Middle frontal gyrus (tissue), 1 donor: ENCODE data around the gene TEN1.
"Not testable (repeated sequence)": the region's sequence is repeated elsewhere in the genome, so short reads cannot be mapped to it uniquely, and the experiment has no call there.

Experiments
- DNase-seq: peaks from one replicate; pipeline ENCODE4 v3.0.0-alpha.2; 2015; ENCODE audit warnings: low spot score; ENCODE audit errors: extremely low spot score

TEN1 gene, protein sequence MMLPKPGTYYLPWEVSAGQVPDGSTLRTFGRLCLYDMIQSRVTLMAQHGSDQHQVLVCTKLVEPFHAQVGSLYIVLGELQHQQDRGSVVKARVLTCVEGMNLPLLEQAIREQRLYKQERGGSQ

DNA sequence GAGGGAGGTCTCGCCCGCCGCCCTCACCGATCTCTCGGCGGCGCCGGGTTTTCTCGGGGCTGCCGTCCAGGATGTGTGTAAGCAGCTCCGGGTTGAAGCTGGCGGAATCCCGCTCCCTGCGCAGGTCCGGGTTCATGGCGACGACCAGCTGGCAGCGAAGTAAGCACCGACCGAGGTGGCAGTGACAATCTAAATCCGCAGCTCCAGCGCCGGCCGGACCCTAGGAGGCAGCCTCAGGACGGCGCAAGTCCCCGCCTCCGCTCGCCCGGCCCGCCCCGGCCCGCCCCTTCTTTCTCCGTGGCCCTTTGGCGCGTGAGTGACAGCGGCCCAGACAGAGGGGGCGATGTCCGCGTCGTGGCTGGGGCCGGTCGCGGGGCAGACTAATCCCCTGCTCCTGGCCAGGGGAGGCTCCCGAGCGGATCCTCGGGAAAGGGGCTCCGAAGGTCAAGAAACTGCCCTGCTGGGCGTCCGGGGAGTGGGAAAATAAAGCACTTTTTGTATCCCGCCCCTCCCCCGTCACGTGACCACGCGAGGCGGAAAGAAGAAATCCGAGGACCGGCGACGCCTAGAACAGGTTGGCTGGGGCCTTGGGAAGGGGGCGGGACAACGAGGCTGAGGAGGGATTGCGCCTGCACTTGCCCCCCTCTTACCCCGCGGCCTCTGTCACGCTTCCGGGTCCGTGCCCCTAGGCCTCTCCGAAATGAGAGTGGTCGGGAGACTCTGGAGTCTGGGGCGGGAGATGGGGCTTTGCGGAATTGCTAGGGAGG lies at the start of gene TEN1, which contains the start of gene ACOX1:
Gene TEN1 (plus strand): TSS at position 303 of the 767 bp plus-strand sequence. CDS start 6,953 bp downstream, outside the sequence.
Gene ACOX1 (minus strand): TSS at position 229 of the 767 bp plus-strand sequence. CDS start 93 bp downstream, at position 136.
- DNase-seq = peak; percentile 88

DNA sequence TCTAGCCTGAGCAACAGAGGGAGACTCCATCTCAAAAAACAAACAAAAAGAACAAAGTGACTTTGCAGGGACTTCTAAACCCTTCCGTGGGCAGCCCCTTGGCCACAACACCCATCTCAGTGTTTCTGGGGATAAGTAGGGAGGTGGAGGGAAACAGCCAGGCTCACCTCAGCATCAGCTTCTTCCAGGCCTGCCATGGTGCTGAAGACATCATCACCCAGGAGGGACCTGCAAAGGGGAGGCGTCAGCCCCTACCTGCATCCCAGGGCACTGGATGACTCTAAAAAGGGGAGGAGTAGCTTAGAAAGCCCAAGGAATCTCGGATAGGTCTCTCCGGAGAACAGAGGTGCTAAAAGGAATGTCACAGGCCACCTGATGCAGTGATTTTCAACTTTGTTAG lies 48.0 kb upstream of the TEN1 start:
- DNase-seq = no peak

DNA sequence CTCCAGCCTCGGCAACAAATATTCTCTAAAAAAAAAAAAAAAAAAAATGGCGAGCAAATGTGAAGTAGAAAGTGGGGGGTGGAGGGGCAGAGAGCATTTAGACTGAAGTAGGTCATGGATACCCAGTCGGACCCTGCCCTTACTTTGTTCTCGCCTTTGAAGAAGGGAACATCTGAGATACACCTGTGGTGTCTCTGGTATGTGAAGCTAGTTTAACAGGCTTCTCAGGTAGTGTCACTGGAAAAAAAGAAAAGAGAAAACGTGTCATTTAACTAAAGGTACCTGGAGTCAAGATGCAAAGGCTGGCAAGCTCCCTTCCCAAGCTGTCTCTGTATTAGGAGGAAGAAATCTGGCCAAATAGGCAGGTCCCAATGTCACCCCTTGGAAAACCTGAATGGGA lies 46.2 kb upstream of the TEN1 start:
- no peak for DNase-seq

DNA sequence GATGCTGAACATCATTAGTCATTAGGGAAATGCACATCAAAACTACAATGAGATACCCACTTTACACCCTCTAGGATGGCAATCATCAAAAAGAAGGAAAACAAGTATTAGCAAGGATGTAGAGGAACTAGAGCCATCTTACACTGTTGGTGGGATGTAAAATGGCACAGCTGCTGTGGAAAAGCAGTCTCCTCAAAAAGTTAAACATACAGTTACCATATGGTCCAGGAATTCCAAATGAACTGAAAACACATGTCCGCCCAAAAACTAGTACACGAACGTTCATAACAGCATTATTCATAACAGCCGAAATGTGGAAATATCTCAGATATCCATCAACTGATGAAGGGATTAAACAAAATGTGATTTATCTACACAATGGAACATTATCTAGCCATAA lies 45.2 kb upstream of the TEN1 start:
- DNase-seq = no peak

DNA sequence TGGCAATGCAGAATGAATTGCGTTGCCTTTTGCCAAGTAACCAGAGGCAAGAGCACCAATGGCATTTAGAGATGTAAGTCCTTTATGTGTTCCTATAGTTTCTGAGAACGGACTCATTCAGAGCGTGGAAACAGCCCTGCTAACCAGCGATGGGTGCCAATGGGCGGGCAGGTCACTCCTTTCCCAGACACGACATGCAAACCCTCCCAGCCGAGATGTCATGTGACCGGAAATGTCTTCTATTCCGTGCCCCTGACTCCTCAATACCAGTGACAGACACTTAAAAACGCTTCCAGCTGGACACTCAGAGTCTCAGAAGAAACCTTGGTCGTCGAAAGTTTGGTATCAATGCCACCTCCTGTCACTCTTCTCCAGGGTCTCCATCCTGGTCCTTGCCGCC lies 41.4 kb upstream of the TEN1 start:
- DNase-seq = no peak

DNA sequence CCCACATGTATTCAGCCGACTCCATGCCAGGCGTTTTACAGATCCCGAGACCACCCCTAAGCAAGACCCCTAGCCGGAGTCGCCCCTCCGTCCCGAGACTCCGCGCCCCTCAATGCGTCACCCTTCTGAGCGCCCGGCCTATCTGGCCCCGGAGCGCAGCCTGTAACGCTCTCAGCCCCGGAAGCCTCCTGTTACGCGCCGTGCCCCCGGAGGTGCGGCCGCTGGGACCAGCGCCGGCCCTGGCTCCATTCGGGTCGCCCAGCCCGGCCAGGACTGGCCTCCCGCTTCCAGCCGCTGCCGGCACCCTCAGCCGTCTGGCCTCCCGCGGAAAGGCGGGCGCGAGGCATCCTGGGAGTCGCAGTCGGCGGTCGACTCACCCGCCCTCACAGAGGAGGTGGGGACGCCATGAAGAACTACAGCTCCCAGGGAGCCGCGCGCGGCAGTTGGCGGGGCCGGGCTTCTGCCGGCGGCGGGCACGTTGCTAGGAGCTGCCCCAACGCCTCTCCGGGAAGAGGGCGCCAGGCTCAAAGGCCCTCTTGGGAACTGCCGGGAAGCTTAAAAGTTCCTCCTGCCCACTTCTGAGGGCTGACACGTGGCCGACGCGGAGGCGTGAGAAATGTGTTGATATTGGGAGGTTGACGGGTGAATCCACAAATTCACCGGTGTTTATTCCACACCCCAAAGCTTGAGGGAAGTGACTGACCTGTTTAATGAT lies 38.2 kb upstream of the TEN1 start, which contains the start of gene FBF1:
Gene FBF1 (minus strand): TSS at position 316 of the 715 bp plus-strand sequence. CDS start 2,893 bp downstream, outside the sequence.
- DNase-seq = peak; percentile 92

DNA sequence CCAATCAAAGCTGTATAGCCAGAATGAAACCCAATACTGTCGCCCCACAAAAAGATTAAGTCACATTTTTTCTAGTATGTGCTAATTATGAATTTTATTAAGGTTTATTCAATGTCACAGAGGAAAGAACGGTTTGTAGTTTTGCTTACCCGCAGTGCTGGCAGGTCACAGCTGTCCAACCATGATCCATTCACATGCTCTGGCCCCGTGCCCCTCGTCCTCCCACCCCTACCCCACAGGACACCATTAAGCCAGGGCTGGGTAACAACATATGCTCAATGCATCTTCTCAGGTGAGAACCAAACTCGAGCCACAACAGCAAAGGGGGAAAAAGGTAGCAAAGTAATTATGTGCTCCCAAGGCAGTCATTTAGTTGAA lies 37.6 kb upstream of the TEN1 start:
- DNase-seq = no peak

DNA sequence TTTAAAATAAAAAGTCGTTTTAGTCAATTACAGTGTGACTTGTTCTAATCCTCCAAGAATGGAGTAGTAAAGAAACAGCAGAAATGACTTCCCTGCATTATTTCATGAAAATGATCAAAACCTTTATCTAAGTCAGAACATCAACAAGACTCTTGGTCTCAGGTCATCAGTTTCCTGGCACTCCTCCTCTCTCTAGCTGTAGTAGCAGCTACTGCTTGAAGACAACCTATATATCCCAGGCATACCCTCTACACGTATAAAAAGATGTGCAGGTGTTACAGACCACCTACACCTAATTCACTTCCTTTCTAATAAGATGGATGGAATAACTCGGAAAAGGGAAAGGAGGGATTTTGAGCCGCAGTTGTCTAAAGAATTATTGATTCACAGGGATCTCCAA lies 36.6 kb upstream of the TEN1 start:
- DNase-seq = no peak

DNA sequence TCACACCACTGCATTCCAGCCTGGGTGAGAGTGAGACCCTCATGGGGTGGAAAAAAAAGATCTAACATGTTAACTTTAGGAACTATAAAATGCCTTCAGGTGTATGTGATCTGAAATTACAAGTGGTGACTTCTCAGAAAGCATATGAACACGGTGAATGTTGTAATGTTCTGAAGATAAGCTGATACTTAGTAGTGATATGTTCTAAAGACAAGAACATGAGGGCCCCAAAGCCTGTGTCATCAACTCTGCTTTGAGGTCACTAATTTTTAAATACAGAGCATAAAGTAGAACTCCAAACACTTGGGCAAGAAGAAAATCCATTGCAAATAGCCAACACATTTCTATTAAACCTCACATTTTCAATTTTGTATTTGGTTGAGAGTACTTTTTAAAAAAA lies 35.5 kb upstream of the TEN1 start:
- no peak for DNase-seq

DNA sequence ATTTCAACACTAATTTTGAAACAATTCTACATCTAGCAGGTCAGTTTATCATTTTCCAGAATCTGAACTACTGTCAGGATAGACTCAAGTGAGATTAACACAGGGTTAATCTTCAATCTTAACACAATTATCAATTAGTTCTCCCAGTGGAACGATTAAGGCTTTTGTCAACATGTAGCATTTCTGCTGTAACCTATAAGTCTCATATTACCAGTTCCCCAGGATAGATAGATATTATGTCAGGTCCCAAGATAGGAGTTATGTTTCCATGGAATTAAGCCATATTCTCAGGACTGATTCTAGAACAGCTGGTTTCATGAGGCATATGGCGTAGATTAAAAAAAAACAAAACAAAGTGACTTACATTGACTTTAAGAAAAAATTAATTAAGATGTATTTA lies 33.8 kb upstream of the TEN1 start:
- no peak for DNase-seq

DNA sequence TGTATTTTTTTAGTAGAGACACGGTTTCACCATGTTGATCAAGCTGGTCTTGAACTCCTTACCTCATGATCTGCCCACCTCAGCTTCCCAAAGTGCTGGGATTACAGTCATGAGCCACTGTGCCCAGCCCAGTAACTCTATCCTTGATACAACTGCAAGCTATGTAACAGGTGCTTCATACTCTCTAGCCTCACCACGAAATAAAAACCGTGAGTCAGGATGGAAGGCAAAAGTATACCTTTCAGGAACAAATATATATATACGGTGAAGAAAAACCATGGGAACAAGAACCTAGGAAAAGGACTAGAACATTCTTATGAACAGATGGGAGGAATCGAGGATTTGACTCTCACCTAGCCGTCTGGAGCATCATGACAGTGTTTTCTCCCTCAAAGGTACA lies 28.6 kb upstream of the TEN1 start:
- DNase-seq = no peak

DNA sequence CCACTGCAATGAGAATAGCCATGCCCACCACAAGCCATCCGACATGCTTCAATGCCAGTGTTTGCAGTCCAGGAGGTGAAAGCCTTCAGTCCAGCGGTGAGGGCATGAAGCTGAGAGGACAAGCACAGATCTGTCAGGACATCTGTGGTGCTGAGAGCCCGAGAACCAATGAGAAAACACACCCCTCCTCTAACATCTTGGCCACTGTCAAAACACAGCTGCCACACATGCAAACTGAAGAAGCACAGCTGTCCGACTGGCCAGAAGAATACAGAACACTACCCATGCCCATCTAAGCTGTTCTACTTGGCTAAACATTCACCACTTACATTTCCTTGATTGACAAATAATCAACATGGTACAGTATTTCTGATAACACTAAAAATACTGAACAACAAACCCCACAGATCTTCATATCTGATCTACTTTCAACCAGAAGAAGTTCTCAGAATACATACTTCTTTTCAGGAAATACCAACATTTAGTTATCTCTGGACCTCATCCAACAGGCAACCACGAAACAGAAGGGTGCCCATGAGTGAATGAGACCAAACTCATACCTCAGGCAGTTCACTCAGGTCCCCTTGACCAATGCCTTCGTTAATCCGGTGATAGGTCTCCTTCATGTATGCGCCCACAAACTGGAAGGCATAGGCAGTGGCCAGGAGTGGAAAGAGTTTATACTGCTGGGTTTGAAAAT lies 28.0 kb upstream of the TEN1 start:
- no peak for DNase-seq

DNA sequence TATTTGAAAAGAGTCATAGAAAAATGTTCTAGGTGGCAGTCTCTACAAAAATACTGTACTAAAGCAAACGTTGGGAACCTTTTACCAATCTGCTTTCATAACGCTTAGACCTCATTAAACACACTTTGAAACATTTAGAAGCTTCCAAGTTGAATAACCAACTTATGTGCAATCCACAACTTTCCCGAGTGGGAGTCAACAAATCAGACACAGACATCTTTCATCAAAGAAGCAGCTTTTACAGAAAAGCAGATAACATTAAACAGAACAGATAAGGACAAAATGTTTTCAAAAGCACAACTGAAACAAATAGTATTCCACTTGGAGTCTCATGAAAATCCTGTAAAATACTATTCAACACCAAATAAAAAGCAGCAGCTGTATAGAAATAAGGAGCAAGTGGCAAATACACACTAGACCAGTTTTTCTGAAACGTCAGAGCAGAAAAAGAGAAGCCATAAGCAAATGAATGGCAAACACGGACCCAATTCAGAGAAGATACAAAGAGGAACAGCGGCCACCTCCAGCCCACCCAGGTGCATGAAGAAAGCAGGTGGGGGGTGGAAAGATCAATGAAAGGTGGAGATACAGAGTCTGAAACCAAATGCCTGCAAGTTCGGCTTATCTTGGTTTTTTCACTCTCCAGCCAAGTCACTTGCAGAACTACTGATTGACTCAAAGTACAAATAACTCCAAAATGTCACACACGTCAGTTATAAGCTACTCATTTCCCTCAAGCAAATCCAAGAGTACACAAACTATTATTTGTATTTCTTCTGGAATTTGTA lies 19.8 kb upstream of the TEN1 start:
- DNase-seq = no peak

DNA sequence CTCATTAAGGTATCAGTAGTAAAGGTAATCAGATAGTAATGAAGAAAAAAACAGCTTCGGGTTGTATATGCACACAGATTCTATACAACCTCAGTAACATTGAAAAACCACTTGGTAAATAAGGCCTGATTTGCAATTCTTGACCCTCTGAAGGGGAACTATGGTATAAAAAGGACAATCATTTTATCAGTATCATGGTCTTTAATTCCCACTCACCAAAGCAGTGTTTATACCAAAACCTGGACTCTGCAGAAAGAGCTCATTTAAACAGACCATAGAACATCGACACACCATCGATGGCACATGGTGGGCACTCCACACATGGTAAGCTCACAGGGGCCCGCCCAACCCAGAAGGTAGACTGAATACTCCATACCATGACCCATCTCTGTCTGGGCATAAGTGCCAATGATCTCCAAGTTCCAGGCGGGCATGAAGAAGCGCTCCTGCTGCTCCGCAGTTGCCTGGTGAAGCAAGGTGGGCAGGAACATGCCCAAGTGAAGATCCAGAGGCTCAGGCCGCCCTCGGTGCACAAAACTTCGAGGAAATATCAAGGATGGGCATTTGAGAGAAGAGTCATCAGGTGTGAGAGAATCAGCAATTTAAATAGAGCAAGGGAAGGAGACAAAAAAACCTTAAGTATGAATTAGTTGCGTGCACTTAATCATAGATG lies 19.1 kb upstream of the TEN1 start:
- no peak for DNase-seq

DNA sequence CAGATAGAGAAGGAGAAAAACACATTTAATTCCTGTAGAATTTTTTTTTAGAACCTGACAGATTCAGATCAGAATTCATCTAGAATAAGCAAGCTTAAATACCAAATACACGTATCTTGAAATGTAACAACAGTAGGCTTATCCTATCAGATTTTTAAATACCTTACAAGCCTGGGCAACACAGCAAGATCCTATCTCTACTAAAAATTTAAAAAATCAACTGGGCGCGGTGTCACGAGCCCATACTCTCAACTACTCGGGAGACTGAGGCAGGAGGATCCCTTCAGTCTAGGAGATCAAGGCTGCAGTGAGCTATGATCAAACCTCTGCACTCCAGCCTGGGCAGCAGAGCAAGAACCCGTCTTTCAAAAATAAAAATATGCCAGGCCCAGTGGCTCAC lies 13.6 kb upstream of the TEN1 start:
- DNase-seq = no peak

DNA sequence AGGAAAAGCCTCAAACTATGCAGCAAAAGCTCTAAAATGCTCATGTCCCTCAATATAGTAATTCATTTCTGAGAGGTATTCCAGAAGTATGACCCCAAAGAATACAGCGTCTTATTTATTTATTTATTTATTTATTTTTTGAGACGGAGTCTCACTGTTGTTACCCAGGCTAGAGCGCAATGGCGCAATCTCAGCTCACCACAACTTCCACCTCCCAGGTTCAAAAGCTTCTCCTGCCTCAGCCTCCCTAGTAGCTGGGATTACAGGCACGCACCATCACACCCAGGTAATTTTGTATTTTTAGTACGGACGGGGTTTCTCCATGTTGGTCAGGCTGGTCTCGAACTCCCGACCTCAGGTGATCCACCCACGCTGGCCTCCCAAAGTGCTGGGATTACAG lies 10.0 kb upstream of the TEN1 start:
- not testable (repeated sequence) for DNase-seq

DNA sequence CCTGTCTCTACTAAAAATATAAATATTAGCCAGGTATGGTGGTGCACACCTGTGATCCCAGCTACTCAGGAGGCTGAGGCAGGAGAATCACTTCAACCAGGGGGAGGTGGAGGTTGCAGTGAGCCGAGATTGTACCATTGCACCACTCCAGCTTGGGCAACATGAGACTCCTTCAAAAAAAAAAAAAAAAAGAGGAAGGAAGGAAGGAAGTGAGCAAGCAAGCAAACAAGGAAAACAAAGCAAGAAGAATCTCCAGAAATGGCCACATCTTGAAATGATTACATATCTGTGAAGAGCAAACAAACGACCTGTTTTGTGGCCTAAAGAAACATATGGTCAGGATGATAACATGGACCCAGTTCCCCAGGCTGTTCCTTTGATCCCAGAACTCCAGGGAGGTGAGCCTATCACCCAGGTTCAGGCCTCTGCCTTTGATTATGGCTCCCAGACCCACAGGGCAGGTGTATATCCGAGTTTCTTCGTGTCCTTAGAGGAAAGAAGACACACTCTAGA lies 9.0 kb upstream of the TEN1 start:
- no peak for DNase-seq

DNA sequence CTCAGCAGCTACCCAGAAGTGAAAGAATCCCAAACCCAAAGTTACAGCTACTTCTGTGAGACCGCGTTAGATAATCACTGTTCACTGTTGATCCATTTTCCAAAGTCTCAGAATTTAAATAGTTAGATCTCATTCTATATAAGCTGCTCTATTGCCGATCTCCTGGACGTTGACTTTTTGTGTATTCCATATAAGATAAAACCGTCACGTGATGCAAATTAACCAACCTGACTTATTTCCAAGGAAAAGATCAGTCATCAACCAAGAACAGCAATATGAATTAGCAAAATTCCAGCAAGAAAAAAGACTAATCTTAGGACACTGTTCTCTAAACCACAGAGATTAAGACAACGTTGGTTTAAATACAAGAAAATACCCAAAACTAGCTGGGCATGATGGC lies 8.4 kb upstream of the TEN1 start:
- DNase-seq = no peak

DNA sequence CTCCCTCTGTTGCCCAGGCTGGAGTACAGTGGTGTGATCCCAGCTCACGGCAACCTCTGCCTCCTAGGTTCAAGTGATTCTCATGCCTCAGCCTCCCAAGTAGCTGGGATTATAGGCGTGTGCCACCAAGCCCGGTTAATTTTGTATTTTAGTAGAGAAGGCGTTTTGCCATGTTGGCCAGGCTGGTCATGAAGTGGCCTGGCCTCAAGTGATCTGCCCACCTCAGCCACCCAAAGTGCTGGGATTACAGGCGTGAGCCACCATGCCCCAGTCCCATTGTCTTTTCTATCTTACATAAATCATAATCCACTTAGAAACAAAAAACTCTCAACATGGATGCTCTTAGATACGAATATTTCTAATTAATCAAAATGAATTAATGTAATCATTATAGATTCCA lies 3.9 kb upstream of the TEN1 start:
- not testable (repeated sequence) for DNase-seq

DNA sequence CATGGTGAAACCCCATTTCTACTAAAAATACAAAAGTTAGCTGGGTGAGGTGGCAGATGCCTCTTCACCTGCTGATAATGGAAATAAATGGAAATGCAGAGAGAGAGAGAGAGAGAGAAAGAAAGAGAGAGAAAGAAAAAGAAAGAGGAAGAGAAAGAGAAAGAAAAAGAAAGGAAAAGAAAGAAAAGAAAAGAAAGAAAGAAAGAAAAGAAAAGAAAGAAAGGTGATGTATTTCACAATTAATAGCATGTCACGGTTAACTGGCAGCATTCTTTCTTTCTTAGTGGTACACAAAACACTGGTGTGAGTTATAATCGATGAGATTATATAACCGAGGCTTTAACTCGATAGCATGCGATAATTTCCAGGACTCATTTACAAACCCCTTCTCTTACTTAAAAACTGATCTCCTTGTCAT lies 3.3 kb upstream of the TEN1 start:
- no peak for DNase-seq
